ENCODE data around the gene TTC34.

The TTC34 gene

GRCh38 chr1:2789986-2790581, 11.4 kb downstream of the TTC34 start:
- Histone ChIP-seq H4K20me1 (ENCODE audit: insufficient read depth, low read length, poor library complexity, severe bottlenecking) (no peaks in the 10 kb centered on the region), H3K27me3 (ENCODE audit: insufficient read depth, low read length, poor library complexity, severe bottlenecking) (no peaks in the 10 kb centered on the region), H3K36me3 (ENCODE audit: insufficient read depth, low read length) (no peaks in the 10 kb centered on the region), H3K4me2 (ENCODE audit: low read depth, low read length, poor library complexity, severe bottlenecking) (no peak overlapping the region), H3K9me3 (ENCODE audit: insufficient read depth, low read depth, low read length) (peaks cover 24% of the 10 kb centered on the region; the same call in 1 of the 2 replicates), H3K9ac (ENCODE audit: low read depth, low read length, poor library complexity, severe bottlenecking) (no peak overlapping the region), H3K9me2 (replicated peaks; ENCODE audit: low read depth, low read length) (no peaks in the 10 kb centered on the region), H3K4me3 (ENCODE audit: low read length, poor library complexity, severe bottlenecking) (no peak overlapping the region), H3F3A (ENCODE audit: low read depth) (no peaks in the 10 kb centered on the region), H3K79me2 (ENCODE audit: insufficient read depth, low read length) (no peaks in the 10 kb centered on the region), H2AFZ (ENCODE audit: low read length) (no peak overlapping the region), H3K4me1 (ENCODE audit: insufficient read depth, low read length, poor library complexity, severe bottlenecking) (no peaks in the 10 kb centered on the region)
- TF ChIP-seq EZH2phosphoT487 (IDR thresholded peaks at IDR 0.05; ENCODE audit: borderline replicate concordance) (no peak), CTCF (conservative IDR thresholded peaks at IDR 0.05; ENCODE audit: low read length) (no peak)

- H3K4me1 ChIP-seq (ENCODE audit: insufficient read depth, low read length, poor library complexity, severe bottlenecking): no peaks in the 10 kb centered on the region
- no peaks in the 10 kb centered on the region for H3K27me3 ChIP-seq (ENCODE audit: insufficient read depth, low read length, poor library complexity, severe bottlenecking)
- no peak overlapping the region for H2AFZ ChIP-seq (ENCODE audit: low read length)
- H3K79me2 ChIP-seq (ENCODE audit: insufficient read depth, low read length): no peaks in the 10 kb centered on the region
- TF ChIP-seq EZH2phosphoT487 (IDR thresholded peaks at IDR 0.05; ENCODE audit: borderline replicate concordance): no peak
- no peak for TF ChIP-seq CTCF (conservative IDR thresholded peaks at IDR 0.05; ENCODE audit: low read length)
- H3K36me3 ChIP-seq (ENCODE audit: insufficient read depth, low read length): no peaks in the 10 kb centered on the region
- no peak overlapping the region for H3K4me3 ChIP-seq (ENCODE audit: low read length, poor library complexity, severe bottlenecking)
- H3K9ac ChIP-seq (ENCODE audit: low read depth, low read length, poor library complexity, severe bottlenecking): no peak overlapping the region
- no peaks in the 10 kb centered on the region for H4K20me1 ChIP-seq (ENCODE audit: insufficient read depth, low read length, poor library complexity, severe bottlenecking)
- no peaks in the 10 kb centered on the region for H3F3A ChIP-seq (ENCODE audit: low read depth)
- H3K9me3 ChIP-seq (ENCODE audit: insufficient read depth, low read depth, low read length): peaks cover 21% of the 10 kb centered on the region; the same call in 1 of the 2 replicates
- H3K4me2 ChIP-seq (ENCODE audit: low read depth, low read length, poor library complexity, severe bottlenecking): no peak overlapping the region
- no peaks in the 10 kb centered on the region for H3K9me2 ChIP-seq (replicated peaks; ENCODE audit: low read depth, low read length)
These were observed 12.1 kb downstream of the TTC34 start for GRCh38 chr1:2789164-2789985.

- H4K20me1 ChIP-seq (ENCODE audit: insufficient read depth, low read length, poor library complexity, severe bottlenecking): no peaks in the 10 kb centered on the region
- no peak for TF ChIP-seq EZH2phosphoT487 (IDR thresholded peaks at IDR 0.05; ENCODE audit: borderline replicate concordance)
- TF ChIP-seq CTCF (conservative IDR thresholded peaks at IDR 0.05; ENCODE audit: low read length): no peak
These were observed 12.9 kb downstream of the TTC34 start for GRCh38 chr1:2788506-2789163.

More at GRCh38 chr1:2788506-2789163, 12.9 kb downstream of the TTC34 start:
- Histone ChIP-seq H3K9me3 (ENCODE audit: insufficient read depth, low read depth, low read length) (peaks cover 15% of the 10 kb centered on the region; the same call in 1 of the 2 replicates), H3K27me3 (ENCODE audit: insufficient read depth, low read length, poor library complexity, severe bottlenecking) (no peaks in the 10 kb centered on the region), H3K9me2 (replicated peaks; ENCODE audit: low read depth, low read length) (no peaks in the 10 kb centered on the region), H3K4me1 (ENCODE audit: insufficient read depth, low read length, poor library complexity, severe bottlenecking) (no peaks in the 10 kb centered on the region), H3F3A (ENCODE audit: low read depth) (no peaks in the 10 kb centered on the region), H3K79me2 (ENCODE audit: insufficient read depth, low read length) (no peaks in the 10 kb centered on the region), H3K36me3 (ENCODE audit: insufficient read depth, low read length) (no peaks in the 10 kb centered on the region), H2AFZ (ENCODE audit: low read length) (no peak overlapping the region), H3K9ac (ENCODE audit: low read depth, low read length, poor library complexity, severe bottlenecking) (no peak overlapping the region), H3K4me3 (ENCODE audit: low read length, poor library complexity, severe bottlenecking) (no peak overlapping the region), H3K4me2 (ENCODE audit: low read depth, low read length, poor library complexity, severe bottlenecking) (no peak overlapping the region)

Data from Loucy (cell line).